GM21423 (cell line): ENCODE data around the gene CD300LB.

Experiments
- ATAC-seq: cut with Tn5 transposase; IDR thresholded peaks from one replicate; pipeline ENCODE4 v1.9.1; 2021; ENCODE audit warnings: mild to moderate bottlenecking, moderate library complexity; ENCODE audit not compliant: unreplicated experiment

The CD300LB gene

DNA sequence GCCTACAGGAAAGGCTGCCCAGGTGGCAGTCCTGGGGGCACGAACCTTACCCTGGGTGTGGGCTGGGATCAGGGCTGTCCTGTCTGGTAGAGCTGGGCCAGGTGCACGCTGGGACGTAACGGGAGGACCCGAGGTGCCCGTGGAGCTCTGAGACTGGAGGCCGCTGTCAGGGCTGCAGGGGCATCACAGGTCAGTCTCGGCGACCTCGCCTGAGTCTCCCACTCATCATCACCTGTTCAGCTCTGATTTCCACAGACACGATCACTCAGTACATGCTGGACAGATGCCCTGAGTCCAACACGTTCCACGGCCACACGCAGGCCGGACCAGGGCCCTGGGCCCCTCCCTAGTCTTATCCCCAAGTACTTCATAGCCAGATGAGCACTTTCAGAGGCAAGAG lies 19.3 kb upstream of the CD300LB start:
- ATAC-seq: no peak

GRCh38 chr17:74549343-74549742 lies 18.1 kb upstream of the CD300LB start:
- ATAC-seq: no peak

GRCh38 chr17:74547736-74548135 lies 16.5 kb upstream of the CD300LB start:
- no peak for ATAC-seq

GRCh38 chr17:74547264-74547663 lies 16.0 kb upstream of the CD300LB start:
- ATAC-seq: no peak

GRCh38 chr17:74546586-74546985 lies 15.3 kb upstream of the CD300LB start:
- no peak for ATAC-seq

- no peak for ATAC-seq
These were observed 14.6 kb upstream of the CD300LB start, which contains the start of gene CD300C for GRCh38 chr17:74545843-74546230. CD300C (minus strand) TSS chr17:74546115; CDS start chr17:74545782, 333 bp downstream.

DNA sequence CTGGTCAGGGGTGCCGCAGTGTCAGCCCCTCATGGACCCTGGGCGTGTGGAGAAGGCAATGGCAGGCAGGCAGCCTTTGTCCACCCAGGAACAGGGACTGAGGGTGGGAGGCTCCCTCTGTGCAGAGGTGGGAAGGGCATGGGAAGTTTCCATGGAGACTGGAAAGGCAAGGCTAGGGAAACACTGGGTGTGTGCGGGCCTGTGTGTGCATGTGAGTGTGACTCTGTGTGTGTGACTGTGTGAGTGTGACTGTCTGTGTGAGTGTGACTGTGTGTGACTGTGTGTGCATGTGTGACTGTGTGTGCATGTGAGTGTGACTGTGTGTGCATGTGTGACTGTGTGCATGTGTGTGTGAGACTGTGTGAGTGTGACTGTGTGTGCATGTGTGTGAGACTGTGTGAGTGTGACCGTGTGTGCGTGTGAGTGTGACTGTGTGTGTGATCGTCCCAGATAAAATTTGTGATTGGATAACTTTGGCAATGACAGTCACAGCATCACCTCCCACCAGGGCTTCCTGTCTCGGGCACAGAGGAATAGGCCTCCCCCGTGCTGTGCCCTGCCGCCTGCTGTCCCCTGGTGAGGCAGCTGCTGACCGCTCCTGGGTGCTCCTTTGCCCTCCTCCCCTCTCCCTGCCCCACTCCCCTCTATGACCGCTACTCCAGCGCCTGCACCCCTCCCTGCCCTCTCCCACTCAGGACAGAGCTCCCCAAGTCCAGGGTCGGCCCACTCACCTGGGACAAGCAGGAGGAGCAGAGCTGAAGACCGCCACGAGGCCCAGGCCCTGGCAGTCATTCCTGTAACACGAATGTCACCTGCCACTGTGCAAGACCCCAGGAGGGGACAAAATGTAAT lies 13.9 kb upstream of the CD300LB start:
- ATAC-seq: no peak

DNA sequence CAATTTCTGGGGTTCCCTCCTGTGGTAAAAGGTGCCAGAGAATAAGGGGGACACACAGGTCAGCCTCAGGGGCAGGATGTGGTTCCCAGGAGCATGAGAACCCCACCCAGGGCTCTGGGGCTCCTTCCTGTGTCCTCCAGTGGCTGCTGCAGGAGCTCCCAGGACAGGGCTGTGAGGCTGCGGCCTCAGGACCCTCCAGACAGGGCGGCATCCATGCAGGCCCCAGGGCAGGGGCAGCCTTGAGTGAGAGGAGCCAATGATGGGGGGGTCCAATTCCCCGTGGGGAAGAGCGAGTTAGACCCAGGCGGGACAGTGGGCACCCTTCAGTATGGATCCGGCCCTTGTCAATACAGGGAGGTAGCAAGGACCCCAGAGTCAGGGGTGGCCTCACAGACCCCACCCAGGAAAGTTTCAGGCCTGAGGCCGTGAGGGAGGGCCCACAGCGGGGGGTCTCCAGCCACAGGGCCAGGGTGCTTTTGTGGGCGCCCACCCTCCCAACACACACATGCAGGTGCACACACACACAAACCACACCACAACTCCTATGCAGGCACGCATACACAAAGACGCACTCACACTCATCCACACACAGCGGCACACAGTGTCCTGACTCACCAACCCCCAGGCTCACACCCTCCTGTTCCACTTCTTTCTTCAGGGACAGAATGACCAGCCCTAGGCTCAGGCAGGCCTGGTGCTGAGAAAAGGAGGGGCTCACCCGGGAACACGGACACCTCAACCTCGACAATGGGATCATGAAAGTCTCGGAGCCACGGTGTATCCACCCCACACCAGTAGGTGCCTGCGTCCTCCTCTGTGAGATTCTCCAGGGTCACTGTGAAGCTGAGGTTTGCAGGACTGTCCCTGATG lies 12.9 kb upstream of the CD300LB start:
- ATAC-seq: no peak

GRCh38 chr17:74543406-74543805 lies 12.1 kb upstream of the CD300LB start:
- no peak for ATAC-seq

DNA sequence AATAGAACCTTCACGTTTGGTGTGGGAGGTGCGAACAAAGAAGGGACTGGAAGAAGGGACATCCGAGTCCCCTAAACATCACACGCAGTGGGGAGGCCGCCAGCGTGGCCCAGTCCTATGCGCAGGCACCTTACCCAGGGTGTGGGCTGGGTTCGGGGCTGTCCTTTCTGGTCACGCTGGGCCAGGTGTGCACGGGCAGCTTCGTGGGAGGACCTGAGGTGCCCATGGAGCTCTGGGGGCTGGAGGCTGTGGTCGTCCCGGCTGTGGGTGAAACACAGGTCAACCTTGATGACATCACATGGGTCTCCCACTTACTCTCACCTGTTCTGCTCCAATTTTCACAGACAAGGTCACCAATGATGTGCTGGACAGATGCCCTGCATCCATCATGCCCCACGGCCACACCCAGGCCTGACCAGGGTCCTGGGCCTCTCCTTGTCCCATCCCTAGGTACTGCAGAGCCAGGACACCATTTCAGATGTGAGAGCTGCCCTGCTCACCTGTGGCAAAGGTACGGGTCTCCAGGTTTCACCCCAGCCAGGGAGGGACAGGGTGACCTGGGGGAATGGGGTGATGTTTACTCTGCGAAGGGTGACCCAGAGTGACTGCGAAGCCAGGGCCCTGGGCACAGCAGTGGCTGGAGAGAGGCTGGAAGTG lies 11.6 kb upstream of the CD300LB start:
- ATAC-seq: no peak

DNA sequence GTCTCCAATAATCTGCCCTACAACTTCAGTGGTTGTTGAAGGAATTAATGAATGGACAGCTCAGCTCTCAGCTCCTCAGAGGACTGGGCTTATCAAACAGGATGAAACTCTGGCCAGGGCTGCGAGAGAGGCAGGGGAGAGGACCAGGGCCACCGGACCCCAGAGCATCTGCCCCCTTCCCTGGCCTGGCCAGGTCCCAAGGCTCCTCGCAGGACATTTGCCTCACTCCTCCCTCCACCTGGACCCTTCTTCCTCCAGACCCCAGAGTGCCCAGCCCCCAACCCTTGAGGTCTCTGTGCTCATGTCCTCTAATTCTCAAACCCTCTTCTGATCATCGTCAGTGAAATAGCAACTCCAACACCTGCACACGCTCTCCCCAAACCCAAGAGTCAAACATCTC lies 10.9 kb upstream of the CD300LB start:
- no peak for ATAC-seq

- ATAC-seq: no peak
These were observed 10.2 kb upstream of the CD300LB start for GRCh38 chr17:74541176-74542111.

- ATAC-seq: no peak
These were observed 8.1 kb upstream of the CD300LB start for GRCh38 chr17:74539281-74539820.

DNA sequence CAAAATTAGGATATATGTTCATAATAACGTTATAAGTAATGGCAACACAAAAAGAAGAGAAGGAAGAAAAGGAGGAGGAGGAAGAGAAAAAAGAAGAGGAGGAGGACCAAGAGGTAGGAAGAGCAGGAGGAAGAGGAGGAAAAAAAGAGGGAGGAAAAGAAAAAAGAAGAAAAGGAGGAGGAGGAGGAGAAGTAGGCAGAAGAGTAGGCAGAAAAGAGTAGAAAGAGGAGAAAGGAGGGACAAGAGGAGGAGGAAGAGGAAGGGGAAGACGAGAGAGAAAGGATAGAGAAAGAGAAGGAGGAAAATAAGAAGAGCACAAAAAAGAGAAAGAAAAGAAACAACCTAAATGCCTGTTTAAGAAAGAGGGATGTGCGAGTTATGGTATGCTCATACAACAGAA lies 5.6 kb upstream of the CD300LB start:
- no peak for ATAC-seq

GRCh38 chr17:74532115-74532514 lies 840 bp upstream of the CD300LB start:
- no peak for ATAC-seq

DNA sequence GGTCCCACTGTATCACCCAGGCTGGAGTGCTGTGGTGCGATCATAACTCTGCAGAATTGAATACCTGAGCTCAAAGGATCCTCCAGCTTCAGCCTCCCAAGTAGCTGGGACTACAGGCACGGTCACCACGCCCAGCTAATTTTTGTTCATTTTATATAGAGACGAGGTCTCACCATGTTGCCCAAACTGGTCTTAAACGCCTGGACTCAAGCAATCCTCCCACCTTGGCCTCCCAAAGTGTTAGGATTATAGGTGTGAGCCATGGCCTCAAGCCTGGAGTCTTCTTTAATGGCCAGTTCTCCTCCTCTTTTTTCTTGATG lies 484 bp downstream of the CD300LB start:
- ATAC-seq: no peak

GRCh38 chr17:74529243-74529642 lies 2.0 kb downstream of the CD300LB start:
- ATAC-seq: no peak

DNA sequence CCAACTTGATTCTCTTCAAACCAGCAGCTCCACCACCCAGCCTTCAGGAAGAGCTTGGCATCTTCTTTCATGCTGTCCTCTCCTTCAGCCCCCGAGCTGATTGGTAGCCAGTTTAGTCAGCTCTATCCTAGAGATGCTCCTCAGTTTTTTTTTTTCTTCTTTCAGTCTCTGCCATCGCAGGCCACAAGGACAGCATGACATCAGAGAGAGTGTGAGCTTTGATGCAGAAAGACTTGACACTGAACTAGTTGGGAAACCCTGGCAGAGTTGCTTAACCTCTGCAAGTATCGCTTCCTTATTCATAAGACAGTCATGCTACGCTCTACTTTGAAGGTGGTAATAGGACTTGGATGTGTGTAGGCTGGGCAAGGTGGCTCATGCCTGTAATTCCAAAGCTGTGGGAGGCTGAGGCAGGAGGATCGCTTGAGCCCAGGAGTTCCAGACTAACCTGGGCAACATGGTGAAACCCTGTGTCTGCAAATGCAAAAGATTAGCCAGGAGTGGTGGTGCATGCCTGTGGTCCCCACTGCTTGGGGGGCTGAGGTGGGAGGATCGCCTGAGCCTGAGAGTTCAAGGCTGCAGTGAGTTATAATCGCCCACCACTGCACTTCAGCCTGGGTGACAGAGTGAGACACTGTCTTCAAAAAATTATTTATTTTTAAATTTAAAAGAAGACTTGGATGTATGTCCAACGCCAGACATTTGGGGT lies 2.6 kb downstream of the CD300LB start:
- ATAC-seq: peak; percentile 80

DNA sequence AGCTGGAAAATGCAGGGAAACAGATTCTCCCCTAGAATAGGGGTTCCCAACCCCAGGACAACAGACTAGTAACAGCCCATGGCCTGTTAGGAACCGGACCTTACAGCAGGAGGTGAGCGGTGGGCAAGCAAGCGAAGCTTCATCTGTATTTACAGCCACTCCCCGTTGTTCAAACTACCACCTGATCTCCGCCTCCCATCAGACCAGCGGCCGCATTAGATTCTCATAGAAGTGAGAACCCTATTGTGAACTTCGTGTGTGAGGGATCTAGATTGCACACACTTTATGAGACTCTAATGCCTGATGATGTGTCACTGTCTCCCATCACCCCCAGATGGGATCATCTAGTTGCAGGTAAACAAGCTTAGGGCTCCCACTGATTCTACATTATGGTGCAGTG lies 3.5 kb downstream of the CD300LB start:
- no peak for ATAC-seq

- no peak for ATAC-seq
These were observed 4.2 kb downstream of the CD300LB start for GRCh38 chr17:74527081-74527480.
